ENCODE results near the gene HS3ST3A1. TPM values are rescaled to one million over a fixed set of nuclear protein-coding genes. Genes with fewer than 3 reads are reported as not detected.

HS3ST3A1 gene
- total and polyA plus RNA-seq, 2 experiments from 2014 or later, result 1.2 to 1.5 TPM

DNA sequence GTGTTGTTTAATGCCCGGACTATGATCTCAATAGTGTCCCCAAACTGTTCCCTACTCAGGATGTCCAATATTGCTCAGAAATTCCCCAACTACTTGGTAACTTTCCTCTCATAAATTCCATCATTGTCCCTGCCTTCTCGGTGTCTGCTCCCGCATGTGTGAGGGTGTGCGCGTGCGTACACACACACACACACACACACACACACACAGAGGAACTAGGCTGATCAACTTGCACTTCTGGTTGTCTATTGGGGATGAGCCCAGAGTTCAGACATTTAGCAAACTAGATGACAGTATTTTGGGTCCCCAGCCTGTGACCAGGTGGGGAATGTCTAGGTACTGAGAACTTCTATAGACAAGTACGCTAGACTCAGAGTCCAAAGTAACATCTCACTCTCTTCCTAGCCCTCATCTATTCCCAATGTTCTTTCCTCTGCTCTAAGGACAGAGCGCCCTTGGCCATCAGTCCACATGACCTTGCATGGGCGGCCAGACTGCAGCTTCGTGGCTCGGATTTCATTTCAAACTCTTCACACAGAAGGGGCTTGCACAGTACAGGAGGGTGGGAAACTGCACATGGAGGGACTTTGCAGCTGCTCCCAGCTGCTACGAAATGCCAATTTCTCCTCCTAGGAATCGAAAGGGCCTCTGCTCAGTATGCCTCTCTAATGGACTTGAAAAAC is 5.3 kb downstream of the HS3ST3A1 start:
- Histone ChIP-seq H3K79me2 (no peaks in the 10 kb centered on the region), H3K27me3 (peaks cover 27% of the 10 kb centered on the region), H3K9me2 (replicated peaks; ENCODE audit: insufficient read depth) (no peaks in the 10 kb centered on the region), H3K4me3 (no peak overlapping the region), H2AFZ (no peak overlapping the region), H3K36me3 (replicated peaks; ENCODE audit: insufficient read depth, low read depth) (no peaks in the 10 kb centered on the region), H3K4me1 (ENCODE audit: insufficient read depth) (peaks cover 10% of the 10 kb centered on the region), H3K27ac (no peak overlapping the region), H4K20me1 (ENCODE audit: insufficient read depth, poor library complexity, severe bottlenecking) (no peaks in the 10 kb centered on the region), H3K9me3 (ENCODE audit: low read depth) (no peaks in the 10 kb centered on the region), H3K4me2 (no peak overlapping the region)
- no peak for DNase-seq (ENCODE audit: low spot score)
- TF ChIP-seq, protein P1, sequence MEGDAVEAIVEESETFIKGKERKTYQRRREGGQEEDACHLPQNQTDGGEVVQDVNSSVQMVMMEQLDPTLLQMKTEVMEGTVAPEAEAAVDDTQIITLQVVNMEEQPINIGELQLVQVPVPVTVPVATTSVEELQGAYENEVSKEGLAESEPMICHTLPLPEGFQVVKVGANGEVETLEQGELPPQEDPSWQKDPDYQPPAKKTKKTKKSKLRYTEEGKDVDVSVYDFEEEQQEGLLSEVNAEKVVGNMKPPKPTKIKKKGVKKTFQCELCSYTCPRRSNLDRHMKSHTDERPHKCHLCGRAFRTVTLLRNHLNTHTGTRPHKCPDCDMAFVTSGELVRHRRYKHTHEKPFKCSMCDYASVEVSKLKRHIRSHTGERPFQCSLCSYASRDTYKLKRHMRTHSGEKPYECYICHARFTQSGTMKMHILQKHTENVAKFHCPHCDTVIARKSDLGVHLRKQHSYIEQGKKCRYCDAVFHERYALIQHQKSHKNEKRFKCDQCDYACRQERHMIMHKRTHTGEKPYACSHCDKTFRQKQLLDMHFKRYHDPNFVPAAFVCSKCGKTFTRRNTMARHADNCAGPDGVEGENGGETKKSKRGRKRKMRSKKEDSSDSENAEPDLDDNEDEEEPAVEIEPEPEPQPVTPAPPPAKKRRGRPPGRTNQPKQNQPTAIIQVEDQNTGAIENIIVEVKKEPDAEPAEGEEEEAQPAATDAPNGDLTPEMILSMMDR (IDR thresholded peaks at IDR 0.05; ENCODE audit: poor library complexity), result no peak
- no peak for TF ChIP-seq EZH2 (IDR thresholded peaks at IDR 0.05; ENCODE audit: borderline replicate concordance)
- no peak for TF ChIP-seq EZH2phosphoT487 (IDR thresholded peaks at IDR 0.05; ENCODE audit: low read depth, severe bottlenecking, unreplicated experiment)
- WGBS (ENCODE audit: low lambda C conversion rate, missing lambda C conversion rate), result 85% methylated on average over 13 of the region's 13 CpGs

DNA sequence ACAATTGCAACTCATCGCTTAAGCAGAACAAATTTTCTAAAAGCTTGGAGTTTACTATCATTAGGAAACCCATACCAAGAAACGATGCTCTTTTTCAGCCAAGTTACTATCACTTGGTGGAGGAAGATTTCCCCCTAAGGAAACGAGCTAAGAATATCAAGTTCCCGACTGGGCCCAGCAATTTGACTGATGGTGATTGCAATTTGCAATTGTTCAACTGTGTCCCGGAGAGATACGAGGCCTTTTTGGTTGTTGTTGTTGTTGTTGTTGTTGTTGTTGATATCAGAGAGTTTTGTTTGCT is 6.2 kb downstream of the HS3ST3A1 start:
- Histone ChIP-seq H3K4me3 (no peak overlapping the region), H3K27ac (no peak overlapping the region), H3K4me2 (no peak overlapping the region), H3K27me3 (peaks cover 19% of the 10 kb centered on the region), H3K36me3 (replicated peaks; ENCODE audit: insufficient read depth, low read depth) (no peaks in the 10 kb centered on the region), H3K4me1 (ENCODE audit: insufficient read depth) (peaks cover 4% of the 10 kb centered on the region), H3K9me3 (ENCODE audit: low read depth) (no peaks in the 10 kb centered on the region), H3K9me2 (replicated peaks; ENCODE audit: insufficient read depth) (no peaks in the 10 kb centered on the region), H4K20me1 (ENCODE audit: insufficient read depth, poor library complexity, severe bottlenecking) (no peaks in the 10 kb centered on the region), H3K79me2 (no peaks in the 10 kb centered on the region), H2AFZ (no peak overlapping the region)
- TF ChIP-seq EZH2phosphoT487 (IDR thresholded peaks at IDR 0.05; ENCODE audit: low read depth, severe bottlenecking, unreplicated experiment), result no peak
- no peak for DNase-seq (ENCODE audit: low spot score)
- WGBS (ENCODE audit: low lambda C conversion rate, missing lambda C conversion rate), result 72% methylated on average over 6 of the region's 6 CpGs

DNA sequence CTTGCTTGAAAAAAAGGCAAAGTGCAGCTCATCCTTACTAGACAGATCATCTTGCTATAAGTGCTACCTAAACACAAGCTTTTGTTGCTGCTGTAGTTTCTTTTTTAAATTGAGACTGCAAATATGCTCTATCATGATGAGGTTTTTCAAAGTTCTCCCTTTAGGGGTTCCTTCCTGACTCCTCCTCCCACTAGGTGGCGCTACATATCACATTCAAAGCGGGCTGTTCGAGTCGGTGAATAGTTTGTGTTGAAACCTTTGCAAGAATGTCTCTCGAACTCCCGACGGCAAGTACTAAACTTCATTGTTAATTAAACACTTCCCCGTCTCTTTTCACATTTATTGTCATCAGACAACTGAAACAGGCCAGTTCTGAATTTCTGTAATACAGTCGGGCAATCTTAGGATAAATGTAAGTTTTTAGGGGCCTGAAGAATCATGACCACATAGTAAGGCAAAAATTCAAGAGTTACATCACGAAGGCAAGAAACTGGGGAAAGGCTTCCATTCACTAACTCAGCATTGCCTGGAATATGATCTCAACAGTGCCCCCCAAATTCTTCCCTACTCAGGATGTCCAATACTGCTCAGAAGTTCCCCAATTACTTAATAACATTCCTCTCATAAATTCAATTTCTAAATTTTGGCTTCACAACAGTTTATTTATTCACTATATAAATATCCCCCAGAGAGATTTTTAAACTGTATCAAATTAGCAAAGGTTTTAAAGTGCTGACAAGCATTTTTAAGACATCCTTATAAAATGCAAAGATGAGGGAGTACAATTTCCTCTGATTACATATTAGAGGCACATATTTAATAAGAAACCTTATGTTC is 6.7 kb downstream of the HS3ST3A1 start:
- Histone ChIP-seq H3K4me2 (peak overlapping the region; percentile 55), H3K36me3 (replicated peaks; ENCODE audit: insufficient read depth, low read depth) (no peaks in the 10 kb centered on the region), H3K27me3 (peaks cover 13% of the 10 kb centered on the region), H2AFZ (no peak overlapping the region), H3K9me2 (replicated peaks; ENCODE audit: insufficient read depth) (no peaks in the 10 kb centered on the region), H3K4me1 (ENCODE audit: insufficient read depth) (peaks cover 4% of the 10 kb centered on the region), H3K4me3 (no peak overlapping the region), H3K79me2 (no peaks in the 10 kb centered on the region), H3K27ac (no peak overlapping the region), H4K20me1 (ENCODE audit: insufficient read depth, poor library complexity, severe bottlenecking) (no peaks in the 10 kb centered on the region), H3K9me3 (ENCODE audit: low read depth) (no peaks in the 10 kb centered on the region)
- TF ChIP-seq, protein P1 (IDR thresholded peaks at IDR 0.05; ENCODE audit: poor library complexity), result peak; percentile 93
- no peak for TF ChIP-seq EZH2phosphoT487 (IDR thresholded peaks at IDR 0.05; ENCODE audit: low read depth, severe bottlenecking, unreplicated experiment)
- DNase-seq (ENCODE audit: low spot score), result peak; percentile 92
- WGBS (ENCODE audit: low lambda C conversion rate, missing lambda C conversion rate), result 23% methylated on average over 10 of the region's 10 CpGs

DNA sequence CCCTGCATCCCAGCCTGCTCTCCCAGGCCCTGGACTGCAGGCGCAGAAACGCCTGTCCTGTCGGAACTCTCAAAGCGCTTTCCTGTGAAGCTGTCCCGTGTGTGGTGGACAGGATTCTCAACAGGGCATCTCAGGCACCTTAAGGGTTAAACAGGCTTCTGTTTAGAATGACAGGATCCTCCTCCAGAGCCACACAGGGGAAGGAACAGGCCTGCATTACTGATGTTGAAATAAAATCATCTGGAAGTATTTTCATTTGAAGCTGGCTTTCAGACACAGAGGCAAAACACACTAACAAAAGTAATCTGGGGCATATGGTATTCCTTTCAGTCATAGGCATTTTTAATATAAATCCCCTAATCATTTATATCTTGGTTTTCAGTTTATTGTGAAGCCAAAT is 7.4 kb downstream of the HS3ST3A1 start:
- H3K36me3 ChIP-seq (replicated peaks; ENCODE audit: insufficient read depth, low read depth), result no peaks in the 10 kb centered on the region
- TF ChIP-seq EZH2phosphoT487 (IDR thresholded peaks at IDR 0.05; ENCODE audit: low read depth, severe bottlenecking, unreplicated experiment), result no peak
- TF ChIP-seq, protein P1 (IDR thresholded peaks at IDR 0.05; ENCODE audit: poor library complexity), result no peak
- TF ChIP-seq EZH2 (IDR thresholded peaks at IDR 0.05; ENCODE audit: borderline replicate concordance), result no peak
- H3K4me2 ChIP-seq, result peak overlapping the region; percentile 1
- H3K4me1 ChIP-seq (ENCODE audit: insufficient read depth), result peaks cover 4% of the 10 kb centered on the region
- no peaks in the 10 kb centered on the region for H3K9me3 ChIP-seq (ENCODE audit: low read depth)
- H3K79me2 ChIP-seq, result no peaks in the 10 kb centered on the region
- no peak overlapping the region for H3K27ac ChIP-seq
- H3K9me2 ChIP-seq (replicated peaks; ENCODE audit: insufficient read depth), result no peaks in the 10 kb centered on the region
- 88% methylated on average over 5 of the region's 5 CpGs for WGBS (ENCODE audit: low lambda C conversion rate, missing lambda C conversion rate)
- peaks cover 7% of the 10 kb centered on the region for H3K27me3 ChIP-seq
- DNase-seq (ENCODE audit: low spot score), result no peak
- H3K4me3 ChIP-seq, result no peak overlapping the region
- no peak overlapping the region for H2AFZ ChIP-seq
- H4K20me1 ChIP-seq (ENCODE audit: insufficient read depth, poor library complexity, severe bottlenecking), result no peaks in the 10 kb centered on the region
